ENCODE measurements around the gene SLC24A2.

The SLC24A2 gene

GRCh38 chr9:19768798-19769197, 20.0 kb downstream of the SLC24A2 start:
- H3K27ac ChIP-seq: no peak overlapping the region
- TF ChIP-seq ZFX (IDR thresholded peaks at IDR 0.05): no peak
- no peak for TF ChIP-seq CTCF (conservative IDR thresholded peaks at IDR 0.05)

- no peak overlapping the region for H3K27ac ChIP-seq
- TF ChIP-seq CTCF (conservative IDR thresholded peaks at IDR 0.05) (no peak), ZFX (IDR thresholded peaks at IDR 0.05) (no peak)
These were observed 29.8 kb downstream of the SLC24A2 start for GRCh38 chr9:19759066-19759465.

GRCh38 chr9:19757745-19758144, 31.1 kb downstream of the SLC24A2 start:
- H3K27ac ChIP-seq: no peak overlapping the region
- TF ChIP-seq CTCF (conservative IDR thresholded peaks at IDR 0.05): no peak
- no peak for TF ChIP-seq ZFX (IDR thresholded peaks at IDR 0.05)

GRCh38 chr9:19754921-19755320, 33.9 kb downstream of the SLC24A2 start:
- TF ChIP-seq ZFX (IDR thresholded peaks at IDR 0.05) (no peak), CTCF (conservative IDR thresholded peaks at IDR 0.05) (no peak)
- no peak overlapping the region for H3K27ac ChIP-seq

- H3K27ac ChIP-seq: no peak overlapping the region
- TF ChIP-seq CTCF (conservative IDR thresholded peaks at IDR 0.05) (no peak), ZFX (IDR thresholded peaks at IDR 0.05) (no peak)
These were observed 40.3 kb downstream of the SLC24A2 start for GRCh38 chr9:19748278-19749126.

GRCh38 chr9:19746223-19746622, 42.6 kb downstream of the SLC24A2 start:
- H3K27ac ChIP-seq: no peak overlapping the region
- TF ChIP-seq CTCF (conservative IDR thresholded peaks at IDR 0.05) (no peak), ZFX (IDR thresholded peaks at IDR 0.05) (no peak)

GRCh38 chr9:19741178-19741577, 47.7 kb downstream of the SLC24A2 start:
- no peak for TF ChIP-seq ZFX (IDR thresholded peaks at IDR 0.05)
- no peak for TF ChIP-seq CTCF (conservative IDR thresholded peaks at IDR 0.05)
- H3K27ac ChIP-seq: no peak overlapping the region
